SKM-1 treated with dmso at 0.1 percent for 144 hours (cell line): ENCODE data around the gene RAB11FIP4.

ENCODE experiments used
- DNase-seq: peaks from one replicate; lab custom pipeline; 2025; ENCODE audit not compliant: unreplicated experiment; lab: John Stamatoyannopoulos, UW

The RAB11FIP4 gene

GRCh38 chr17:31561469-31562375, 170.2 kb downstream of the RAB11FIP4 start:
- DNase-seq = peak; percentile 68

DNA sequence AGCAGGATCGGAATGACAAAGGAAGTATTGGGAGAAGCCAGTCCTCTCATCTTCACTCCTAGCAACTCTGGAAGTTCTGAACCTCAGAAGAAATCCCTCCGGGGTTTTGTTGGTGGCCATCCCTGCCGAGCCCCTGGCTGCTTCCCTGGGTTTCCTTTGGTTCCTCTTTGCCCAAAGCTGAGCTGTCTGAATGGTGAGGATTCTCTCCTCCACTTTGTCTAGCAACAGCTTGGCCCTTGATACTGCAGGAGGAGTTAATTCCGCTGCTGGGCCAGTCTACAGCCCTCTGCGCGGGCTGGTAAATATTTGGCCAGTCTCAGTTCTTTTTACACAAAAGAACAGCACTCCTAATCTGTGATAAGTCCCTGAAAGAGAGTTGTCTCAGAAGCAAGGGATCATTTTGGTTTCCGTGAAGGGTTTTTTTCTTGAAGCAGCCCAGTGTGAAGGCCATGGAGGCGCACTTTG, 170.9 kb downstream of the RAB11FIP4 start:
- DNase-seq = no peak

- no peak for DNase-seq
These were observed 172.8 kb downstream of the RAB11FIP4 start for GRCh38 chr17:31564291-31564690.

DNA sequence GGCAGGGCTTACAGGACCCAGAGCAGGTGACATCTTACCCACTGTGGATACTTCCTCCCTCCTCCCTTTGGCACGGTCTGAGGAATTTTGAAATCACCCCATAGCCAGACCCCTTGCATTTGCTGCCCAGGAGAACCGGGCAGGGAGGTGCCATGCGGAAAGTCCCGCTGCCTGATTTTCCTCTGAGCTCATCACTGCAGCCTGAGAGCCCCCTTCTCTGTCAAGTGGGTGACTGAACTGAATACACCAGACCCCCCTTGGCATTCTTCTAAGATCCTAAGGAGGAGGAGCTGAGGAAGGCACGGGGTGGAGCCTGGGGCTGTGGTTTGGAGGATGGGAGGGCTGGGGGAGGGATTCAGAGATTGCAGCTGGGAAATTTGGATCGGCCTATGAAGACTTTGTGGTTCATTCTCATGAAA, 173.4 kb downstream of the RAB11FIP4 start:
- DNase-seq = no peak

GRCh38 chr17:31565652-31566051, 174.2 kb downstream of the RAB11FIP4 start:
- no peak for DNase-seq

DNA sequence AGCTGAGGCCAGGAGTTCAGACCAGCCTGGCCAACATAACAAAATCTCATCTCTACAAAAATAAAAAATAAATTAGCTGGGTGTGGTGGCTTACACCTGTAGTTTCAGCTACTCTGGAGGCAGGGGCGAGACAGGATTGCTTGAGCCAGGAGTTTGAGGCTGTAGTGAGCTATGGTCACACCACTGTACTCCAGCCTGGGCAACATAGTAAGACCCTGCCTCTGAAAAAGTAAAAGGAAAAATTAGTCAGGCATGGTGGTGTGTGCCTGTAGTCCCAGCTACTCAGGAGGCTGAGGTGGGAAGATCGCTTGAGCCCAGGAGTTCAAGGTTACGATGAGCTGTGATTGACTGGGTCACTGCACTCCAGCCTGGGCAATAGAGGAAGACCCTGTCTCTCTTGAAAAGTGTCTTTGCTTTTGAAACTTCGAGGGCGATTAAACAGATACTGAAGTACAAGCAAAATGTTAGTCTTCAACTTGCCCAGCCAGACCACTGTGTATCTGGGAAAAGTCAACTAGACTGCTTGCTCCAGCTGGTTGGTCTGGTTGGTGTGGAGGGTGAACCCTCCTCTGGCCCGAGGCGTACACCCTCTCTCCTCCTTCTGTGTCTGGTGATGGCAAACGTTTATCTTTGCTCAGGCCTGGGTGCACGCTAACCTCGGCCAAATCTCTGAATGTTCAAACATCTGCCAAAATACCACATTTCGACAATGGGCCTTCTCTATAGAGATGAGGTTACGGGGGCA, 174.9 kb downstream of the RAB11FIP4 start:
- DNase-seq = no peak

GRCh38 chr17:31566992-31567373, 175.5 kb downstream of the RAB11FIP4 start:
- no peak for DNase-seq

GRCh38 chr17:31568121-31568520, 176.6 kb downstream of the RAB11FIP4 start:
- no peak for DNase-seq

DNA sequence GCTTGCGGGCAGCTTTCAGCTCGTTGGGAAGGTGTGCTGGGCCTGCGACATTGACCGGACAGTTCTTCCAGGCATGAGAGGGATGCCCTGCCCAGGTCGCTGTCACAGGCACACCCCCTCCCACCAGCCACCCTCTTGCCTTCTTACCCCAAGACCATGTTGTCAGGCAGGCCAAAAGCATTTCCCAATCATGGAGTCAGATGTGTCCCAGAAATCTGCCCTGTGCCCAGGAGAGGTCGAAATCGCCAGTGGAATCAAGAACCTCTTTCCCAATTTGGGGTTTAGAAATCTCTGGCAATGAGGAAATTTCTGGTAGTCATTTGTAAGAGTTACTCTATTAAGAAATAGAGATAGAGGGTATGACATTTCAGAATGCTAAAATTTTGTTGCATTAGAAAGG, 177.1 kb downstream of the RAB11FIP4 start:
- DNase-seq = no peak

GRCh38 chr17:31570231-31570630, 178.8 kb downstream of the RAB11FIP4 start:
- no peak for DNase-seq

DNA sequence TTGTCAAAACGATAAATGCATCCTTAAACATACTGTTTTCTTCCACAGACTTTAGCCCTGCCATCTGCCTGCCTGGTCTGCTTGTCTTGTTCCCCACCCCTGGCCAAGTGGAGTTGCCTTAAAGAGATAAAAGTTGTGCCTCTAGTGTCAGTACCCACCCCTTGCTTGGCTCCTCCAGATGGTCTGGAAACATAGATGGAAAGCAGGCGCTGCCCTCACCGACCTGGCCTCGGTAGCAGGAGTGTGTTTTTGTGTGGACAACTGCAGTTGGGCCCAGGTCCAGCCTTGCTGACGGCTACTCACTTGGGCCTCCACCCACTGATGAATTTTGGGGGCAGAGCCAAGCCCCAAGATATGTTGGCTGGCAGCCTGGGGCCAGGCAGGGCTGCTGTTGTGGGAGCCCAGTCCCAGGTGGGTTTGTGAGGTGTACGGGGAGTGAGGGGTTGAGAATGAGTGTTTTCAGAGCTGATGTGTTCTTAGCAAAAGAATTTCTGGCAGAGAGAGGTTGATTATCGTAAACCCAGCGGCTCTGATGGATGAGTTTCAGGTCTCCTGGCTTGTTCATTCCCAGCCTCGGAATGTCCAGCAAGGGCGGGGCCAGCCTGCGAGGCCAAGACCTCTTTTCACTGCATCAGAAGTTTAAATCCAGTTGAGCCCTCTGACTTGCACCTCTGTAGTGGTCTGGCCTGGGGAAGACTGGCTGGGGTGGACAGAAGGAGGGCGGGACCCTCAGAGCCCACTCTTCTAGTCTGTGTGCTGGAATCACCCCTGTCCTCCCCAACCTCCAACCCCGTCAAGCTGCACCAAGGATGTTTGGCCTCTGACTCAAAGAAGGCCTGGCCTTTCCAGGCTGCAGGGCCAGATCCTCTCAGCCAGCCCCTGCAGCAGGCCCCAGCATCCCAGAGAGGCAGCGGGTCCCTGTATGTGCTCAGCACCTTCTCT, 179.7 kb downstream of the RAB11FIP4 start:
- no peak for DNase-seq

DNA sequence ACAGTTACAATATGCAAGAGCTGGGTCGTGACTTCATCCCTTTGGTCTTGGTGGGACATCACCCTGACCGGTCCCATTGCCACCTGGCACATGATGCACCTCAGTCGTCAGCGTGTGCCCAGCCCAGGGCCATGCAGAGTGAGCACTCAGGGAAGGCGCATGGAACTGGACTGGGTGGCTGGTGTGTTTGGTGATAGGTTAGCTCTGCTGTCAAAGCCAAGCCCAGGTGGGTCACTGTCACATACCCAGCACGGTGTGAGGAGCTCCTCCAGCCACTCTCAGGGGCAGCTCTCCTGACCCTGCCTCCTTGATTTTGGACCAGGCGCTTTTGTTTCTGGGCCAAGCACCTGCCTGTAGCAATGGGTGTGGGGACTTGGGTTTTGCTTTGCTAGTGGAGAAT, 180.9 kb downstream of the RAB11FIP4 start:
- DNase-seq = no peak

DNA sequence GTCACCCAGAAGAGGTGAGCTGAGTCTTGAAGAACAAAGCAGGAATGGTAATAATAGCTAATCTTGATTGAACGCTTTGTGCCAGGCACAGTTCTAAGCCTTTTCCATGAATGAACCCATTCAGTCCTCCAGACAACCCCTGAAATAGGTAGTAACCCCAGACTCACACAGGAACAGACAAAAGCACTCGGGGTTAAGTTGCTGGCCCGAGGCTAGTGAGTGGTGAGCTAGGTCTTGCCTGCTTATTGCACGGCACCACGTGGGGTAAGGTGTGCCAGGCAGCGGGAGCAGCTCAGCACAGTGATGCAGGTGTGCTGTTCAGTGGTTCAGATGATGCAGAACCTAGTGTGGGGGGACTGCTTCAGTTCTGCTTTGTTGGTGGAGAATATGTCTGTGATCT, 181.6 kb downstream of the RAB11FIP4 start:
- no peak for DNase-seq

DNA sequence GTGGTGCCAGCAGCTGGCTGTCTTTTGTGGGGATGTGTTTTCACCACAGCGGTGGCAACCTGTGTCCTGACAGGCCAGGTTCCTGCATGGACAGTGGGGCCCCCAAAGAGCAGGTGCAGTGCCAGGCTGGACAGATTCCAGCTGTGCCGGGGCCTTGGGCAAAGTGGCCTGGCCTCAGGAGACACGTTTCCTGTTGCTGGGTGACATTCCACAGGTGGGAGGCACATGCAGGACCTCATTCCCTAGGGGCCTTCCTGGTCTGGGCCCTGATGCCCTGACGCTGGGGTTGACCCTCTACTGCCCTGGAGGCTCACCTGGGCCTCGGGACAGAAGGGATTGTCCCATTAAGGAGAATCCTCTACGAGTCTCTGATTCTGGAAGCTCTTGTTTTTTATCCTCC, 182.4 kb downstream of the RAB11FIP4 start:
- no peak for DNase-seq

GRCh38 chr17:31574458-31574857, 183.0 kb downstream of the RAB11FIP4 start:
- DNase-seq = no peak

- DNase-seq = no peak
These were observed 183.6 kb downstream of the RAB11FIP4 start for GRCh38 chr17:31575043-31575442.

DNA sequence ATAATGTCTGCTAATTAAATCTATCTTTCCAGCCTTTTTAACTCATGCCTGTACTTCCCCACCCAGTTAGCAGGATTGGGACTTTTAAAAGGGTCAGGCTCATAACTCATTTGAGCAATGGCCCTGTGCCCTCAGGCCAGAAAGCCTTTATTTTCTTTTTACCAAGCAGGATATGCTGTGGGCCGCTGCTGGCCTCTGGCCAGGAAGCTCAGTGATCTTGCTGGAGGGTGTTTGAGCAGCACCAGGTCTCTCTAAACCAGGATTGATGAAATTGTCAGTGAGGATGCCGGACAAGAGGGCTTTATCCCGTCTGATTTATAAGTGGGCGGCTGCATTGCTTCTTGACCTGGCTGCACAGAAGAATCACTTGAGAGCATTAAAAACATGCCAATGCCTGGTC, 187.8 kb downstream of the RAB11FIP4 start:
- no peak for DNase-seq

GRCh38 chr17:31580316-31580705, 188.8 kb downstream of the RAB11FIP4 start:
- peak; percentile 37 for DNase-seq

- DNase-seq = peak; percentile 17
These were observed 189.4 kb downstream of the RAB11FIP4 start for GRCh38 chr17:31580706-31581490.

GRCh38 chr17:31581491-31581890, 190.0 kb downstream of the RAB11FIP4 start:
- DNase-seq = no peak
